Activated naive CD8-positive, alpha-beta T cell (primary cell): ENCODE data around the gene CTU2.

Experiments used
- H3K27ac Mint-ChIP-seq: one replicate; pipeline ENCODE4 v1.8.0; 2021; ENCODE audit warnings: mixed read lengths
- H3K27me3 Mint-ChIP-seq: one replicate; pipeline ENCODE4 v1.8.0; 2021; ENCODE audit warnings: mixed read lengths
- H3K36me3 Mint-ChIP-seq: one replicate; pipeline ENCODE4 v1.8.0; 2021; ENCODE audit warnings: mixed read lengths
- H3K4me1 Mint-ChIP-seq: one replicate; pipeline ENCODE4 v1.8.0; 2021; ENCODE audit warnings: low read depth, mixed read lengths
- H3K4me3 Mint-ChIP-seq: one replicate; pipeline ENCODE4 v1.8.0; 2021; ENCODE audit warnings: mild to moderate bottlenecking, mixed read lengths
- H3K9me3 Mint-ChIP-seq: one replicate; pipeline ENCODE4 v1.8.0; 2021; ENCODE audit warnings: low read depth, mixed read lengths

Gene CTU2

GRCh38 chr16:88722784-88723506 is 16.6 kb downstream of the CTU2 start:
- no peaks in the 10 kb centered on the region for H3K27me3 Mint-ChIP-seq
- no peaks in the 10 kb centered on the region for H3K4me1 Mint-ChIP-seq
- H3K36me3 Mint-ChIP-seq: no peaks in the 10 kb centered on the region
- H3K4me3 Mint-ChIP-seq: no peak overlapping the region
- H3K9me3 Mint-ChIP-seq: no peaks in the 10 kb centered on the region
- H3K27ac Mint-ChIP-seq: no peak overlapping the region

- no peaks in the 10 kb centered on the region for H3K27me3 Mint-ChIP-seq
- no peak overlapping the region for H3K27ac Mint-ChIP-seq
- H3K4me1 Mint-ChIP-seq: no peaks in the 10 kb centered on the region
- H3K9me3 Mint-ChIP-seq: no peaks in the 10 kb centered on the region
- no peaks in the 10 kb centered on the region for H3K36me3 Mint-ChIP-seq
- no peak overlapping the region for H3K4me3 Mint-ChIP-seq
Observed at GRCh38 chr16:88723507-88723887, 17.2 kb downstream of the CTU2 start.

GRCh38 chr16:88723911-88724310 is 17.6 kb downstream of the CTU2 start:
- no peak overlapping the region for H3K27ac Mint-ChIP-seq
- no peak overlapping the region for H3K4me3 Mint-ChIP-seq
- H3K36me3 Mint-ChIP-seq: no peaks in the 10 kb centered on the region

GRCh38 chr16:88724855-88725555 is 18.7 kb downstream of the CTU2 start:
- Mint-ChIP-seq H3K4me1 (no peaks in the 10 kb centered on the region), H3K36me3 (no peaks in the 10 kb centered on the region), H3K9me3 (no peaks in the 10 kb centered on the region), H3K27me3 (no peaks in the 10 kb centered on the region), H3K27ac (no peak overlapping the region), H3K4me3 (no peak overlapping the region)

More at GRCh38 chr16:88723911-88724310, 17.6 kb downstream of the CTU2 start:
- Mint-ChIP-seq H3K4me1 (no peaks in the 10 kb centered on the region), H3K27me3 (no peaks in the 10 kb centered on the region), H3K9me3 (no peaks in the 10 kb centered on the region)

GRCh38 chr16:88725609-88726407 is 19.5 kb downstream of the CTU2 start:
- H3K36me3 Mint-ChIP-seq: no peaks in the 10 kb centered on the region
- no peaks in the 10 kb centered on the region for H3K9me3 Mint-ChIP-seq

GRCh38 chr16:88726408-88726749 is 20.1 kb downstream of the CTU2 start:
- H3K36me3 Mint-ChIP-seq: no peaks in the 10 kb centered on the region

More at GRCh38 chr16:88725609-88726407, 19.5 kb downstream of the CTU2 start:
- H3K27me3 Mint-ChIP-seq: no peaks in the 10 kb centered on the region
- no peak overlapping the region for H3K27ac Mint-ChIP-seq
- no peaks in the 10 kb centered on the region for H3K4me1 Mint-ChIP-seq
- no peak overlapping the region for H3K4me3 Mint-ChIP-seq

GRCh38 chr16:88726981-88727380 is 20.7 kb downstream of the CTU2 start:
- no peaks in the 10 kb centered on the region for H3K9me3 Mint-ChIP-seq
- no peak overlapping the region for H3K4me3 Mint-ChIP-seq
- no peak overlapping the region for H3K27ac Mint-ChIP-seq
- peaks cover 2% of the 10 kb centered on the region for H3K4me1 Mint-ChIP-seq
- H3K27me3 Mint-ChIP-seq: no peaks in the 10 kb centered on the region
- no peaks in the 10 kb centered on the region for H3K36me3 Mint-ChIP-seq

More at GRCh38 chr16:88726408-88726749, 20.1 kb downstream of the CTU2 start:
- no peaks in the 10 kb centered on the region for H3K27me3 Mint-ChIP-seq
- no peaks in the 10 kb centered on the region for H3K9me3 Mint-ChIP-seq
- no peak overlapping the region for H3K4me3 Mint-ChIP-seq
- H3K4me1 Mint-ChIP-seq: peaks cover 2% of the 10 kb centered on the region
- no peak overlapping the region for H3K27ac Mint-ChIP-seq

- Mint-ChIP-seq H3K4me1 (peaks cover 2% of the 10 kb centered on the region), H3K36me3 (no peaks in the 10 kb centered on the region), H3K4me3 (no peak overlapping the region), H3K27ac (no peak overlapping the region), H3K9me3 (no peaks in the 10 kb centered on the region), H3K27me3 (no peaks in the 10 kb centered on the region)
Observed at GRCh38 chr16:88727871-88728270, 21.6 kb downstream of the CTU2 start.

GRCh38 chr16:88730632-88731607 is 24.6 kb downstream of the CTU2 start:
- no peak overlapping the region for H3K27ac Mint-ChIP-seq
- no peaks in the 10 kb centered on the region for H3K9me3 Mint-ChIP-seq
- H3K4me3 Mint-ChIP-seq: no peak overlapping the region
- H3K4me1 Mint-ChIP-seq: peaks cover 2% of the 10 kb centered on the region
- H3K27me3 Mint-ChIP-seq: no peaks in the 10 kb centered on the region
- H3K36me3 Mint-ChIP-seq: no peaks in the 10 kb centered on the region

GRCh38 chr16:88731699-88732098 is 25.4 kb downstream of the CTU2 start:
- no peaks in the 10 kb centered on the region for H3K27me3 Mint-ChIP-seq
- H3K4me1 Mint-ChIP-seq: peaks cover 2% of the 10 kb centered on the region
- H3K9me3 Mint-ChIP-seq: no peaks in the 10 kb centered on the region
- H3K36me3 Mint-ChIP-seq: no peaks in the 10 kb centered on the region
- no peak overlapping the region for H3K4me3 Mint-ChIP-seq
- no peak overlapping the region for H3K27ac Mint-ChIP-seq

GRCh38 chr16:88732172-88732960 is 26.1 kb downstream of the CTU2 start:
- H3K36me3 Mint-ChIP-seq: no peaks in the 10 kb centered on the region
- H3K4me1 Mint-ChIP-seq: peaks cover 2% of the 10 kb centered on the region
- H3K27ac Mint-ChIP-seq: no peak overlapping the region
- H3K4me3 Mint-ChIP-seq: no peak overlapping the region
- H3K27me3 Mint-ChIP-seq: no peaks in the 10 kb centered on the region
- H3K9me3 Mint-ChIP-seq: no peaks in the 10 kb centered on the region

- peaks cover 2% of the 10 kb centered on the region for H3K4me1 Mint-ChIP-seq
- no peaks in the 10 kb centered on the region for H3K36me3 Mint-ChIP-seq
- H3K4me3 Mint-ChIP-seq: no peak overlapping the region
- H3K27ac Mint-ChIP-seq: no peak overlapping the region
- H3K9me3 Mint-ChIP-seq: no peaks in the 10 kb centered on the region
- no peaks in the 10 kb centered on the region for H3K27me3 Mint-ChIP-seq
Observed at GRCh38 chr16:88732961-88733294, 26.6 kb downstream of the CTU2 start.

GRCh38 chr16:88733630-88734360 is 27.5 kb downstream of the CTU2 start:
- H3K27me3 Mint-ChIP-seq: no peaks in the 10 kb centered on the region
- peaks cover 2% of the 10 kb centered on the region for H3K4me1 Mint-ChIP-seq
- H3K9me3 Mint-ChIP-seq: no peaks in the 10 kb centered on the region
- no peak overlapping the region for H3K27ac Mint-ChIP-seq
- H3K4me3 Mint-ChIP-seq: no peak overlapping the region
- H3K36me3 Mint-ChIP-seq: no peaks in the 10 kb centered on the region
